GM21447 (cell line): ENCODE measurements around the gene LCP1.

Source experiments
- ATAC-seq: cut with Tn5 transposase; IDR thresholded peaks from one replicate; pipeline ENCODE4 v1.9.1; 2021; ENCODE audit not compliant: unreplicated experiment

LCP1 gene

DNA sequence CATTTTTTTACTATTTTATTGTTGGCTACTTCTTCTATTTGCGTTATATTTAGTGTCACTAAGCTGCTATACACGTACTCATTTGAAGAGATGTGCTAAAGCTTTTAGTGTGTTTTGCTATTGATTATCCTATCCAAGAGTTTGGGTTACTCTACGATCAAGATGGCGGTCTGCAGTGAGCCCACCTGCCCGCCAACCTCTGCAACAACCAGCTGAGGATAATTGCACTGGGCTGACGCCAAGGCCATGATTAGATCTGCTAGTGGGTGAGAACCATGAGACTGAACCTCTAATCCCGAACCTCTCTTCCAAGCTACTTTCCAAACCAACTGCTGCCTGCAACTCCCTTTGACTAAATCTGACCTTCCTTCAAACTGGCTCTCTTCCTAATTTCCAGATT is 78.9 kb downstream of the LCP1 start:
- no peak for ATAC-seq

DNA sequence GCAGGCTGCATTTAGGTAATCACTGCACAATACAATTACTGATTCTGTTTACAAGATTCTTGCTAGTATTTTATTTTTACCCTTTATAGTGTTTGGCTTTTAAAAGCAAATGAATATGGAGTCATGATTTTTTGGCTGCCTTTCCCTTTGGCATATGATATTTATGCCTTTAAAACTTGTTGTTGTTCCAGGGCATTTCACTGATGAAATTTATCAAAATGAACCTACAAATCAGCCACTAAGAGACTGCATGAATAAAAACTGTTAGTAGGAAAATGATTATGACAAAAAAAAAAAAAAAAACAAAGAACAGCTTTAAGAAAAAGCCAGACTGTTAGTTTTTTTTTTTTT is 79.7 kb downstream of the LCP1 start:
- no peak for ATAC-seq

DNA sequence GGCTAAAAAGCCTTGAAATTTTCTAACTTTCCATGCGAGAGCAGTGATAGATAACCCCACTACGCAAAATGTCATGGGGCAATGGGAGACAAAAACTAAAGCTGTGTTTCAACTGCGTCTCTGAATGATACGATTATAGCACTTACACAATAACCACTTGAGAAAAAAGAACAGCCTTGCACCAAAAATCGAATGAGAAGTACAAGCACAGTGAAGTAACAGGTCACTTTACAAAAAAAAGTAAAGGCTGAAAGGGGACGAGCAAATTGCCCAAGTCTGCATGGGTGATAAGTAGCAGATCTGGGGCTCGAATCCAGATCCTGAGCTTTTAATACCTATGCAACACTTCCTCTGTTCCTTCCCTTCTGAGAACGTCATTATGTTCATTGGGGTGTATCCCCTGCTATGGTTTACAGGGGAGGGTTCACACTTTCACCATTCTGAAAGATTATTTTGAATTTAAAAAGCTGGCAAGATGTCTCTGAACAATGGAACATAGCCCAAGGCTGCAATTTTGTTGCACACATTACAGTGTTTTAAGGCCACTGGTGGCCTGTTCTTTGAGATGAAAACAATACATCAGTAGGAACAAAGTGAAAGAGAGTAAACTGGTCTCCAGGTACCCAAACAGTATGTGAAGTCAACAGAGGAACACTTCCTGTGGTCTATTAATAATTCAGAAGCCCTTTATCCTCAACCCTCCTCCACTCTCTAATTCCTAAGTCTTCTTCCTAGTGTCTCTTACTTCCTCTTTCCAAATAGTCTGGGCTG is 80.3 kb downstream of the LCP1 start:
- peak; percentile 44 for ATAC-seq

- no peak for ATAC-seq
Measured at GRCh38 chr13:46101002-46101401, 81.0 kb downstream of the LCP1 start.

DNA sequence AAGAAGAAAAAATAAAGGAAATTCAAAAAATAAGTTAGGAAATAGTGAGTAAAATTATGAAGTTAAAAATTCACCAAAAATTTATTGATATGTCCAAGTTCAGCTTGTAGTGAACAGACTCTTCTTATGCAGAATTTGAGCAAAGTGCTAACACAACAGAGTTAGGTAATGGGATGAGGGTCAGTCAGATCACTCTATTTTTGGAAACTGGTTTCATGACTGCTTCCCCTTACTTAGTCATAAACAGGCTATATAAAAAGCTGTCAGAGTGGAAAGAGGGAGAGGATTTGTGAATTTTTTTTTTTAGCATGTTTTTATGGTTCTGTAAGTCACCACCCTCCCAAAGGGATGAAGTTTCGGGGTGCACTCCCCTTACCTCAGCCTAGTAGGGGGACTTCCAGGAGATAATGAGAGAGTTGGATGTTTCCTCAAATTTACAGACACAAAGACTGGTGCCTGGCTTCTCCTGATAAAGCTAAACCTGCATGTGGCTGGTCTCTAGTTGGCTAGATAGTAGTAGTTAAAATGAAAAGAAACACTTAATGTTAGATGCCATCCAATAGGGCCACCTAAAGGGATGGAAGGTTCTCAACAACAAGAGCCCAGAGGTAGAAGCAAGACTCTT is 81.7 kb downstream of the LCP1 start:
- no peak for ATAC-seq

DNA sequence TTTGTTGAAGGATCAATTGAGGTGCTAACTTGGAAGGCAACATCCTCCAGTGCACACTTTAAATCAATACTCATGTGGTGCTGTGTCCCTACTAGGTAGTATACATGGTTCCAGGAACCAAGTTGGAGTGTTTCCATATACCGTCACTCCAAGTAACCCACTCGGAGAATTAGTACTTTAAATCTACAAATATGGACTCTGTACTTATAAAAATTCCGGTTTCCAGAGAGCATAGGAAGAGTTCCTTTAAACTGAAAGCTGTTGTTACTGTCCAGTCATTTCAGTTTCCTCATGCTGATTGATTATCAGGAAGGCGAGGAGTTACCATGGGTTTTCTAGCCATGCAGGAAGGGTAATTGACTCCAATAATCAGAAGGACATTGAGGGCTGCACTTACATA is 84.3 kb downstream of the LCP1 start:
- ATAC-seq, result no peak

DNA sequence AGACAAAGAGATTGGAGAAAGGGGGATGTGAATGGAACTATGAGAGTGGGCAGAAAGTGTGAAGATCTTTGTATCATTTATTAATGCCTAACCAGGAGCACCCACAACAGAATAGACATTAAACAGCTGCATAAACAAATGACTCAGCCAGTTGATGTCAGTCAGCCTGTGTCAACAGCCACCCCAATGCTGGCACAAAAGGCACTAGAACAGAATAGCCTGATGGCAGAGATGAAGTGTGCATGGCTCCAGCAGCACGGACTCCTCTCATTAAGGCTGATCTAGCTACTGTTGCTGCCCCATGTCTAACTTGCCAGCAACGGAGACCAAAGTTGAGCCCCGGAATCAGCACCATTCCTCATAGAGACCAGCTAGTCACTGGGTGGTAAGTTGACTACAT is 85.0 kb downstream of the LCP1 start:
- no peak for ATAC-seq

- ATAC-seq, result no peak
Measured at GRCh38 chr13:46094478-46094877, 87.5 kb downstream of the LCP1 start.

GRCh38 chr13:46088821-46089562 is 93.0 kb downstream of the LCP1 start:
- no peak for ATAC-seq

DNA sequence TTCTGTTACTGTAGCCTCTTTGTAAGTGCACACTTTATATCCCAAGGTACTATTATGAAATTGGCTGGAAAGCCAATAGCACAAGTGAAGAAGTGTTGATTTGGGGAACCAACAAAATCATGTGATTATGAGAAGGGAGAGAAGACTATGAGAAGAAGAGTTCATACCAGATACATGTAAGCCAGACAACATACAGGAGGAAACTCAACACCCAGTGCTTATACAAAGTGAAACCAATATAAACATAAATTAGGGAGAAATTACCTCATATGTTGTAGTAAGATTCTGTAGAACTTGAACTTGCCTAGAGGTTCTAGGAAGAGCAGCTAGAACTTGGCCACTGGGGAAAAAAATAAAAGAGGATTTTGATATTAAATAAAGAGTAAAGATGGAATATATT is 94.5 kb downstream of the LCP1 start:
- no peak for ATAC-seq

GRCh38 chr13:46086985-46087384 is 95.0 kb downstream of the LCP1 start:
- no peak for ATAC-seq

DNA sequence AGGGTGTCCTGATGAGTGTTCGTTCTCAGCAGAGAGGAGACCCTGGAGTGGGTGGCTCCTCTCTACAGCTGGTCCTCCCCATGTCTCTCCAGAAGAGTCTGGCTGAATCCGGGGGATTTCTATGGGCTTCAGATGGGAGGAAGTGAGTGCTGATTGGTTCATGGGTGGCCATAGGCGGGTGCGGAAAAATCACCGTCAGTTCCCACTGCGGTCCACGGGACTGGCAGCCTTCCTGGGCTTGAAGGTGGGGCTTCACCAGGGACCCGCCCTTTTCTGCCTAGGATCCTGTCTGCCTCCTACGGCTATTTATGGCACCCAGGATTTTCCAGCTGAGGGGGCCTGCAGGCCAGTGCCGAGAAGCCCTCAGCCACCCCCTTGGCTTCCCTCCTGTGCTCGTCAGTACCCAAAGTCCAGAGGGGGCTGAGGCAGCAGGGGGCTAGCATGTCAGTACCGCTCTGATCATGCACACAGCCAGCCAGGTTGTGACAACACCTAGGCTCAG is 95.5 kb downstream of the LCP1 start:
- ATAC-seq, result no peak

DNA sequence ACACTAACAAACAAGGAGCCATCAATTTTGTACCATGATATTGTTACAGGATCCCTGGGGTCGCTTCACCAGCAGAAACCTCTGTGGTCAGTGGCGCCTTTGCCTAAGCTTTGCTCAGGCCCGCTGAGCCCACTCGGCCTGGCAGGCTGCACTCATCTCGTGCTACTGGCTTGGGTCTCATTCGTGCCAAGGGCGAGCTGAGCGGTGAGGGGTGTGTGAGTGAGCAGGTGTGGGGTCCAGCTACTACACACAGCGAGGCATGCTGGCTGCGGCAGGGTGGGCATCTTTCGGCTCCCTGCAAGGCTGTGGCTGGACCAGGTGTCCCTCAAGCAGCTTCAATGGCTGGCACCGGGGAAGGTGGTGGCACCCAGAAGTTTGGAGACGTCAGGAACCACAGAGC is 96.2 kb downstream of the LCP1 start:
- ATAC-seq, result no peak

GRCh38 chr13:46082324-46082723 is 99.7 kb downstream of the LCP1 start:
- ATAC-seq, result no peak

DNA sequence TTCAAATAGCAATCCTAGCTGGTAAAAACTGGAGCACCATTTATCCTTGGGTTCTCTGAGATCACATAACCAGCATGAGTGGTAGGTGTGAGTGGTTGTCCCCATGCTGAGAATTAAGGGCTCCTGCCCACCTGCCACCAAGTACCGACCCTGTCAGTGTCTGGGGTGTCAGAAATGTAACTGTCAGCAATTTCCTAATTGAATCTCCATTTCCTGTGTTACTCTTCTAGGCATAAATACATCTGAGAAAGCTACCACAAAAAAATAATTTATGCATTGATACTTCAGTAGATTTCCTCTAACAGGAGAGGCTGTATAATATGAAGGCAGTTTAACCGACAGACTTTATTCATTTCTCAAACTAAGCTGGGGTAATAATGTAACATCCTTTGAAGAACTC is 102.2 kb downstream of the LCP1 start:
- ATAC-seq, result no peak

DNA sequence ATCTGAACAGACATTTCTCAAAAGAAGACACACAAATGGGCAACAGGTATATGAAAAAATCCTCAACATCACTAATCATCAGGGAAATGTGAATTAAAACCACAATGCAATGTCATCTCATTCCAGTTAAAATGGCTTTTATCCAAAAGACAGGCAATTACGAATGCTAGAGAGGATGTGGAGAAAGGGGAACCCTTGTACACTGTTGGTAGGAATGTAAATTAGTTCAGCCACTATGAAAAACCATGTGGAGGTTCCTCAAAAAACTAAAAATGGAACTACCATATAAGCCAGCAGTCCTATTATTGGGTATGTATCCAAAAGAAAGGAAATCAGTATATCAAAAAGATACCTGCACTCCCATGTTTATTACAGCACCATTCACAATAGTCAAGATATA is 104.7 kb downstream of the LCP1 start:
- ATAC-seq, result no peak

DNA sequence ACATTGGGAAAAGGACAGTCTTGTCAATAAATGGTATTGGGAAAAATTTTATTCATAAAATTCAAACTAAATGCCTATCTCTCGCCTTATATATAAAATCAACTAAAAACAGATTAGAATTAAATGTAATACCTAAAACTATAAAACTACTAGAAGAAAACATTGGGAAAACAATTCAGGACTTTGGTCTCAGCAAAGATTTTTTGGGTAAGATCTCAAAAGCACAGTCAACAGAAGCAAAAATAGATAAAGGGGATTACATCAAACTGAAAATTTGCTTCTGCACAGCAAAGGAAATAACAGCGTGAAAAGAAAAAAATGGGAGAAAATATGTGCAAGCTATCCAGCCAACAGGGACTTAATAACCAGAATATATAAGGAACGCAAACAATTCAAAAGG is 105.2 kb downstream of the LCP1 start:
- ATAC-seq, result no peak
